Mesendoderm (in vitro differentiated cells): ENCODE data around the gene IPPK.

Experiments
- DNase-seq: peaks from one replicate; pipeline ENCODE4 v3.0.0; 2013
- H2AK5ac ChIP-seq: 2 replicates; pipeline ENCODE4 v1.6.1; 2013; ENCODE audit warnings: low read length, inconsistent platforms
- H2BK120ac ChIP-seq: 2 replicates; pipeline ENCODE4 v1.6.1; 2013; ENCODE audit warnings: low read depth, mild to moderate bottlenecking, low read length, moderate library complexity, mixed read lengths
- H2BK15ac ChIP-seq: replicated peaks from 2 replicates; pipeline ENCODE4 v1.6.1; 2013; ENCODE audit warnings: low read depth, mild to moderate bottlenecking, moderate library complexity
- H2BK5ac ChIP-seq: 2 replicates; pipeline ENCODE4 v1.6.1; 2013; ENCODE audit warnings: low read length, inconsistent platforms
- H3K18ac ChIP-seq: 2 replicates; pipeline ENCODE4 v1.6.1; 2013; ENCODE audit warnings: mild to moderate bottlenecking, low read length, mixed read lengths
- H3K23ac ChIP-seq: one replicate; pipeline ENCODE4 v1.6.1; 2013; ENCODE audit warnings: low read length
- H3K27ac ChIP-seq: 2 replicates; pipeline ENCODE4 v1.5.1; 2013; ENCODE audit warnings: low read depth, mild to moderate bottlenecking, inconsistent platforms, low read length, moderate library complexity
- H3K27me3 ChIP-seq: 2 replicates; pipeline ENCODE4 v1.6.1; 2013; ENCODE audit warnings: low read length, control low read depth, mild to moderate bottlenecking, inconsistent platforms; ENCODE audit not compliant: insufficient read depth, poor library complexity
- H3K36me3 ChIP-seq: 2 replicates; pipeline ENCODE4 v1.6.1; 2013; ENCODE audit warnings: low read length, inconsistent platforms; ENCODE audit not compliant: control insufficient read depth, insufficient read depth
- H3K4ac ChIP-seq: one replicate; pipeline ENCODE4 v1.6.1; 2013; ENCODE audit warnings: low read depth, mild to moderate bottlenecking, low read length, moderate library complexity
- H3K4me1 ChIP-seq: 2 replicates; pipeline ENCODE4 v1.6.1; 2013; ENCODE audit warnings: low read depth, low read length, inconsistent platforms; ENCODE audit not compliant: control insufficient read depth
- H3K4me2 ChIP-seq: 2 replicates; pipeline ENCODE4 v1.6.1; 2013; ENCODE audit warnings: low read length
- H3K4me3 ChIP-seq: 2 replicates; pipeline ENCODE4 v1.5.1; 2013; ENCODE audit warnings: mild to moderate bottlenecking, low read length
- H3K56ac ChIP-seq: one replicate; pipeline ENCODE4 v1.6.1; 2013; ENCODE audit warnings: low read length
- H3K79me1 ChIP-seq: 2 replicates; pipeline ENCODE4 v1.6.1; 2013; ENCODE audit warnings: low read length, inconsistent platforms
- H3K79me2 ChIP-seq: 2 replicates; pipeline ENCODE4 v1.6.1; 2013; ENCODE audit warnings: mild to moderate bottlenecking, low read length; ENCODE audit not compliant: control insufficient read depth, insufficient read depth
- H3K9ac ChIP-seq: 2 replicates; pipeline ENCODE4 v1.6.1; 2013; ENCODE audit warnings: low read length, inconsistent platforms
- H4K5ac ChIP-seq: one replicate; pipeline ENCODE4 v1.6.1; 2013; ENCODE audit warnings: low read length
- H4K8ac ChIP-seq: one replicate; pipeline ENCODE4 v1.6.1; 2013; ENCODE audit warnings: low read depth, mild to moderate bottlenecking, control low read depth, low read length, moderate library complexity
- WGBS: extraction: QIAGEN DNeasy Blood & Tissue Kit; methylation state at CpG from one replicate; pipeline ENCODE4 v1.1.7; 2013; ENCODE audit warnings: low lambda C conversion rate, missing lambda C conversion rate; ENCODE audit not compliant: insufficient coverage; ENCODE audit errors: extremely low coverage; 5-methylcytosine and 5-hydroxymethylcytosine counted together

Gene IPPK

GRCh38 chr9:92663126-92663525 lies 6.8 kb downstream of the IPPK start:
- H3K27me3 ChIP-seq = no peaks in the 10 kb centered on the region
- no peak for DNase-seq
- no peak overlapping the region for H2BK15ac ChIP-seq
- no CpG with 5 or more reads among the region's 3 CpGs for WGBS
- H3K79me2 ChIP-seq = peaks cover 38% of the 10 kb centered on the region
- H2BK5ac ChIP-seq = no peak overlapping the region
- no peak overlapping the region for H3K9ac ChIP-seq
- no peak overlapping the region for H3K4me3 ChIP-seq
- no peak overlapping the region for H4K5ac ChIP-seq
- no peak overlapping the region for H3K27ac ChIP-seq
- H3K4me1 ChIP-seq = no peaks in the 10 kb centered on the region
- H3K36me3 ChIP-seq = no peaks in the 10 kb centered on the region
- H3K56ac ChIP-seq = no peak overlapping the region
- H3K23ac ChIP-seq = no peak overlapping the region
- H3K18ac ChIP-seq = no peak overlapping the region
- no peak overlapping the region for H2BK120ac ChIP-seq
- H2AK5ac ChIP-seq = no peak overlapping the region
- no peak overlapping the region for H3K4ac ChIP-seq
- no peak overlapping the region for H3K4me2 ChIP-seq
- H3K79me1 ChIP-seq = peaks cover 32% of the 10 kb centered on the region
- H4K8ac ChIP-seq = no peak overlapping the region

GRCh38 chr9:92661743-92662142 lies 8.2 kb downstream of the IPPK start:
- H2BK120ac ChIP-seq = no peak overlapping the region
- no peak overlapping the region for H2BK5ac ChIP-seq
- peaks cover 33% of the 10 kb centered on the region for H3K79me2 ChIP-seq
- no peaks in the 10 kb centered on the region for H3K27me3 ChIP-seq
- H3K56ac ChIP-seq = no peak overlapping the region
- H4K8ac ChIP-seq = no peak overlapping the region
- no peak for DNase-seq
- H3K36me3 ChIP-seq = no peaks in the 10 kb centered on the region
- H4K5ac ChIP-seq = no peak overlapping the region
- H3K79me1 ChIP-seq = peaks cover 27% of the 10 kb centered on the region
- H3K4me3 ChIP-seq = no peak overlapping the region
- no peak overlapping the region for H3K27ac ChIP-seq
- H3K9ac ChIP-seq = no peak overlapping the region
- H3K4ac ChIP-seq = no peak overlapping the region
- H3K4me1 ChIP-seq = no peaks in the 10 kb centered on the region
- H3K18ac ChIP-seq = no peak overlapping the region
- no peak overlapping the region for H2AK5ac ChIP-seq
- H3K4me2 ChIP-seq = no peak overlapping the region
- whole genome bisulfite sequencing = no CpG with 5 or more reads among the region's 4 CpGs
- no peak overlapping the region for H3K23ac ChIP-seq
- H2BK15ac ChIP-seq = no peak overlapping the region

- no peak overlapping the region for H2BK120ac ChIP-seq
- DNase-seq = no peak
- no peak overlapping the region for H3K27ac ChIP-seq
- H3K9ac ChIP-seq = no peak overlapping the region
- no peak overlapping the region for H3K4me2 ChIP-seq
- H3K36me3 ChIP-seq = no peaks in the 10 kb centered on the region
- no peaks in the 10 kb centered on the region for H3K27me3 ChIP-seq
- no peak overlapping the region for H3K4me3 ChIP-seq
- peaks cover 29% of the 10 kb centered on the region for H3K79me2 ChIP-seq
- no peak overlapping the region for H3K4ac ChIP-seq
- H3K56ac ChIP-seq = no peak overlapping the region
- no peak overlapping the region for H2BK5ac ChIP-seq
- no peak overlapping the region for H4K5ac ChIP-seq
- H3K23ac ChIP-seq = no peak overlapping the region
- no peak overlapping the region for H2BK15ac ChIP-seq
- peaks cover 27% of the 10 kb centered on the region for H3K79me1 ChIP-seq
- no peaks in the 10 kb centered on the region for H3K4me1 ChIP-seq
- H4K8ac ChIP-seq = no peak overlapping the region
- H2AK5ac ChIP-seq = no peak overlapping the region
- H3K18ac ChIP-seq = no peak overlapping the region
- WGBS = no CpG with 5 or more reads among the region's 5 CpGs
These were observed 8.8 kb downstream of the IPPK start for GRCh38 chr9:92661127-92661526.

- no CpG with 5 or more reads among the region's 4 CpGs for WGBS
- Histone ChIP-seq H3K36me3 (no peaks in the 10 kb centered on the region), H2BK5ac (no peak overlapping the region), H3K56ac (no peak overlapping the region), H3K18ac (no peak overlapping the region), H2AK5ac (no peak overlapping the region), H2BK120ac (no peak overlapping the region), H3K79me1 (peaks cover 24% of the 10 kb centered on the region), H3K27ac (no peak overlapping the region), H3K23ac (no peak overlapping the region), H3K79me2 (peaks cover 25% of the 10 kb centered on the region), H4K5ac (no peak overlapping the region), H3K4ac (no peak overlapping the region), H3K4me1 (no peaks in the 10 kb centered on the region), H4K8ac (no peak overlapping the region), H2BK15ac (no peak overlapping the region), H3K4me2 (no peak overlapping the region), H3K27me3 (no peaks in the 10 kb centered on the region), H3K9ac (no peak overlapping the region), H3K4me3 (no peak overlapping the region)
- no peak for DNase-seq
These were observed 9.7 kb downstream of the IPPK start for GRCh38 chr9:92660266-92660665.

GRCh38 chr9:92659601-92660000 lies 10.3 kb downstream of the IPPK start:
- no CpG with 5 or more reads among the region's 10 CpGs for WGBS
- no peak overlapping the region for H2BK5ac ChIP-seq
- no peak for DNase-seq

GRCh38 chr9:92658611-92659010 lies 11.3 kb downstream of the IPPK start:
- Histone ChIP-seq H2BK15ac (no peak overlapping the region), H2BK5ac (no peak overlapping the region), H2AK5ac (no peak overlapping the region), H3K27me3 (no peaks in the 10 kb centered on the region), H3K4me3 (no peak overlapping the region), H3K56ac (no peak overlapping the region), H3K9ac (no peak overlapping the region), H3K27ac (no peak overlapping the region), H3K79me1 (peaks cover 14% of the 10 kb centered on the region), H4K8ac (no peak overlapping the region), H3K23ac (no peak overlapping the region), H3K4ac (no peak overlapping the region), H3K79me2 (peaks cover 14% of the 10 kb centered on the region), H3K4me1 (no peaks in the 10 kb centered on the region), H3K4me2 (no peak overlapping the region), H2BK120ac (no peak overlapping the region), H3K18ac (no peak overlapping the region), H3K36me3 (no peaks in the 10 kb centered on the region), H4K5ac (no peak overlapping the region)
- no CpG with 5 or more reads among the region's 4 CpGs for WGBS
- no peak for DNase-seq

More at GRCh38 chr9:92659601-92660000, 10.3 kb downstream of the IPPK start:
- Histone ChIP-seq H3K79me2 (peaks cover 23% of the 10 kb centered on the region), H3K56ac (no peak overlapping the region), H3K79me1 (peaks cover 21% of the 10 kb centered on the region), H2AK5ac (no peak overlapping the region), H3K4me2 (no peak overlapping the region), H2BK120ac (no peak overlapping the region), H2BK15ac (no peak overlapping the region), H3K4ac (no peak overlapping the region), H3K27ac (no peak overlapping the region), H4K8ac (no peak overlapping the region), H3K4me3 (no peak overlapping the region), H3K9ac (no peak overlapping the region), H3K18ac (no peak overlapping the region), H3K4me1 (no peaks in the 10 kb centered on the region), H4K5ac (no peak overlapping the region), H3K23ac (no peak overlapping the region), H3K36me3 (no peaks in the 10 kb centered on the region), H3K27me3 (no peaks in the 10 kb centered on the region)
